HG02884 (cell line): ENCODE results near the gene OXNAD1.
A peak's percentile ranks its signal among the peaks of the same experiment; 100 is the strongest.
"Not testable (repeated sequence)": the region's sequence is repeated elsewhere in the genome, so short reads cannot be mapped to it uniquely, and the experiment has no call there.

Source experiments
- ATAC-seq: cut with Tn5 transposase; IDR thresholded peaks from one replicate; pipeline ENCODE4 v1.9.1; 2021; ENCODE audit warnings: mild to moderate bottlenecking, moderate library complexity; ENCODE audit not compliant: unreplicated experiment

Gene OXNAD1

GRCh38 chr3:16302082-16302631 lies 37.1 kb downstream of the OXNAD1 start:
- ATAC-seq: no peak

GRCh38 chr3:16303037-16303575 lies 38.1 kb downstream of the OXNAD1 start:
- no peak for ATAC-seq

- no peak for ATAC-seq
Measured at GRCh38 chr3:16304061-16305010, 39.3 kb downstream of the OXNAD1 start.

GRCh38 chr3:16305111-16305541 lies 40.1 kb downstream of the OXNAD1 start:
- no peak for ATAC-seq

- ATAC-seq: no peak
Measured at GRCh38 chr3:16307832-16308531, 43.0 kb downstream of the OXNAD1 start.

- ATAC-seq: no peak
Measured at GRCh38 chr3:16308727-16309126, 43.7 kb downstream of the OXNAD1 start.

- ATAC-seq: peak; percentile 86
Measured at GRCh38 chr3:16309558-16309957, 44.5 kb downstream of the OXNAD1 start.

GRCh38 chr3:16310486-16310885 lies 45.5 kb downstream of the OXNAD1 start:
- ATAC-seq: not testable (repeated sequence)

GRCh38 chr3:16311960-16312451 lies 47.0 kb downstream of the OXNAD1 start:
- peak; percentile 48 for ATAC-seq

GRCh38 chr3:16313886-16314645 lies 49.1 kb downstream of the OXNAD1 start:
- ATAC-seq: no peak

- no peak for ATAC-seq
Measured at GRCh38 chr3:16315623-16316022, 50.6 kb downstream of the OXNAD1 start.

- ATAC-seq: no peak
Measured at GRCh38 chr3:16316396-16316795, 51.4 kb downstream of the OXNAD1 start.

- no peak for ATAC-seq
Measured at GRCh38 chr3:16316847-16317560, 52.0 kb downstream of the OXNAD1 start.

- no peak for ATAC-seq
Measured at GRCh38 chr3:16317561-16317945, 52.5 kb downstream of the OXNAD1 start.

GRCh38 chr3:16318176-16318575 lies 53.2 kb downstream of the OXNAD1 start:
- no peak for ATAC-seq

GRCh38 chr3:16319307-16319706 lies 54.3 kb downstream of the OXNAD1 start:
- no peak for ATAC-seq

GRCh38 chr3:16319723-16320122 lies 54.7 kb downstream of the OXNAD1 start:
- no peak for ATAC-seq

- ATAC-seq: no peak
Measured at GRCh38 chr3:16320711-16321110, 55.7 kb downstream of the OXNAD1 start.

- ATAC-seq: no peak
Measured at GRCh38 chr3:16322189-16322588, 57.2 kb downstream of the OXNAD1 start.

- ATAC-seq: no peak
Measured at GRCh38 chr3:16323737-16324136, 58.7 kb downstream of the OXNAD1 start.
